WERI-Rb-1 (cell line): ENCODE measurements around the gene PLXNB3.

Experiments used
- DNase-seq: peaks from one replicate; pipeline ENCODE4 v3.0.0-alpha.2; 2020
- H3K27ac ChIP-seq: fragments of 250-450 bp; sonication (Bioruptor Pico); 2 replicates; pipeline ENCODE4 v1.5.1; 2020; ENCODE audit warnings: mild to moderate bottlenecking, moderate library complexity
- H3K27me3 ChIP-seq: fragments of 250-450 bp; sonication (Bioruptor Pico); 2 replicates; pipeline ENCODE4 v1.5.1; 2021; ENCODE audit warnings: mild to moderate bottlenecking, low read depth, moderate library complexity; ENCODE audit not compliant: insufficient read depth, severe bottlenecking
- H3K36me3 ChIP-seq: fragments of 250-450 bp; sonication (Bioruptor Pico); 2 replicates; pipeline ENCODE4 v1.5.1; 2020; ENCODE audit warnings: mild to moderate bottlenecking, moderate library complexity
- H3K4me3 ChIP-seq: 2 replicates; pipeline ENCODE4 v1.5.1; 2011; ENCODE audit warnings: low read depth, mild to moderate bottlenecking, control low read depth, low read length
- H3K9me3 ChIP-seq: fragments of 250-450 bp; sonication (Bioruptor Pico); 2 replicates; pipeline ENCODE4 v1.5.1; 2021; ENCODE audit warnings: mild to moderate bottlenecking, moderate library complexity; ENCODE audit not compliant: severe bottlenecking
- TF ChIP-seq, protein P1 (sequence below): IDR thresholded peaks from 2 replicates; pipeline ENCODE4 v1.5.1; 2011; ENCODE audit warnings: low read depth, mild to moderate bottlenecking, control low read depth, inconsistent platforms, low read length

PLXNB3 gene

DNA sequence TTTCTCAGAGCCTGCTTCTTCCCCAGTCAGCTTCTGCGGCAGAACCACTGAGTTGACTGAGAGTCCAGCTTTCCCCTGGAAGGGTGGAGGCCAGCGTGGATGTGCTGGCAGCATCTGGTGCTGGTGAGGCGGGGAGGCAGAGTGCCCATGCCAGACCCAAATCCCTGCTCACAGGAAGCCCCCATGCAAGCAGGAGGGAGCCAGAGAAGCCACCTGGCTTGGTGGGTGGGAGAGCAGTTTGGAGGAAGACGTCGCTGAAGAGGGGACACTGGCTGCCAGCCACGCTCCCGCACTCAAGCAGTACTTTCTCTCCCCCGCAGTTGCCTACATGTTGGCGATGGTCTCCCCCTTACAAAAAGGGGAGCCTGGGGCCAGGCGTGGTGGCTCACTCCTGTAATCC is 60.3 kb downstream of the PLXNB3 start:
- Histone ChIP-seq H3K4me3 (no peak overlapping the region), H3K36me3 (no peaks in the 10 kb centered on the region; the same call in 1 of the 2 replicates), H3K9me3 (no peaks in the 10 kb centered on the region), H3K27me3 (peaks cover 16% of the 10 kb centered on the region), H3K27ac (no peak overlapping the region)
- DNase-seq = no peak
- TF ChIP-seq, protein P1, sequence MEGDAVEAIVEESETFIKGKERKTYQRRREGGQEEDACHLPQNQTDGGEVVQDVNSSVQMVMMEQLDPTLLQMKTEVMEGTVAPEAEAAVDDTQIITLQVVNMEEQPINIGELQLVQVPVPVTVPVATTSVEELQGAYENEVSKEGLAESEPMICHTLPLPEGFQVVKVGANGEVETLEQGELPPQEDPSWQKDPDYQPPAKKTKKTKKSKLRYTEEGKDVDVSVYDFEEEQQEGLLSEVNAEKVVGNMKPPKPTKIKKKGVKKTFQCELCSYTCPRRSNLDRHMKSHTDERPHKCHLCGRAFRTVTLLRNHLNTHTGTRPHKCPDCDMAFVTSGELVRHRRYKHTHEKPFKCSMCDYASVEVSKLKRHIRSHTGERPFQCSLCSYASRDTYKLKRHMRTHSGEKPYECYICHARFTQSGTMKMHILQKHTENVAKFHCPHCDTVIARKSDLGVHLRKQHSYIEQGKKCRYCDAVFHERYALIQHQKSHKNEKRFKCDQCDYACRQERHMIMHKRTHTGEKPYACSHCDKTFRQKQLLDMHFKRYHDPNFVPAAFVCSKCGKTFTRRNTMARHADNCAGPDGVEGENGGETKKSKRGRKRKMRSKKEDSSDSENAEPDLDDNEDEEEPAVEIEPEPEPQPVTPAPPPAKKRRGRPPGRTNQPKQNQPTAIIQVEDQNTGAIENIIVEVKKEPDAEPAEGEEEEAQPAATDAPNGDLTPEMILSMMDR = no peak

DNA sequence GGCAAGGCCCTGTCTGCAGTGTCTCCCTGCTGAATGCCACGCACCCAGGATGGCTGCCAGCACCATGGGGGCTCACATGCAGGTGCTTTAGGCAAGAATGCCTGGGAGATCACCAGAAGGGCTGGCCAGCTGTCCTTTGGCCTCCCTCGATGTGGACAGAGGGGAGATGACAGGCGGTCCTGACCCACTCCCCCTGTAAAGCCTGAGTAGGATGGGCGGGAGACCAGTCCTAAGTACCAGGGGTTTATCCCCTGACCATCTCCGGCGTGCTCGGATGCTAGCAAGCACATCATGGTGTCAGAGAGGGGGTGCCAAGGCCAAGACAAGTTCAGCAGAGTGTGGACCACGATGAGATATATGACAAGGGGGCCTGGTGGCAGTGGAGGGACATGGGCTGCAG is 61.0 kb downstream of the PLXNB3 start:
- Histone ChIP-seq H3K9me3 (no peaks in the 10 kb centered on the region), H3K4me3 (no peak overlapping the region), H3K27ac (no peak overlapping the region), H3K36me3 (no peaks in the 10 kb centered on the region; the same call in 1 of the 2 replicates), H3K27me3 (peaks cover 13% of the 10 kb centered on the region)
- TF ChIP-seq, protein P1 = no peak
- DNase-seq = no peak
